Left lung (tissue), 10 donors: Measurements from ENCODE around the gene ALPK1. TPM values are rescaled to one million over a fixed set of nuclear protein-coding genes. Genes with fewer than 3 reads are reported as not detected.
A peak's percentile ranks its signal among the peaks of the same experiment; 100 is the strongest.

ENCODE experiments used
- ATAC-seq: fragments of 200-7000 bp; cut with Tn5 transposase; one replicate; pipeline ENCODE4 v1.9.1; 2020; ENCODE audit warnings: moderate library complexity
- DNase-seq, 4 donors: peaks; one replicate each; pipeline ENCODE4 v3.0.0-alpha.2; 2013 to 2020
- H3K27ac ChIP-seq, 2 donors: fragments of 200-600 bp; sonication (generic) in 1 of 2; one replicate each; pipeline versions ENCODE4 v1.5.0 to v1.8.0; 2020 to 2021
- H3K27me3 ChIP-seq, 2 donors: fragments of 200-600 bp; sonication (generic) in 1 of 2; one replicate each; pipeline versions ENCODE4 v1.5.0 to v1.8.0; 2020 to 2021
- H3K36me3 ChIP-seq, 2 donors: fragments of 200-600 bp; sonication (generic) in 1 of 2; one replicate each; pipeline versions ENCODE4 v1.5.0 to v1.8.0; 2020 to 2021
- H3K4me1 ChIP-seq, 2 donors: fragments of 200-600 bp; one replicate each; pipeline ENCODE4 v1.8.0; 2021
- H3K4me3 ChIP-seq, 2 donors: fragments of 200-600 bp; sonication (generic) in 1 of 2; one replicate each; pipeline versions ENCODE4 v1.5.0 to v1.8.0; 2020 to 2021; ENCODE audit warnings: mild to moderate bottlenecking in 1 of 2
- H3K9me3 ChIP-seq, 2 donors: fragments of 200-600 bp; sonication (generic) in 1 of 2; one replicate each; pipeline versions ENCODE4 v1.5.0 to v1.8.0; 2020 to 2021
- CTCF ChIP-seq, 2 donors: fragments of 200-600 bp; sonication (generic) in 1 of 2; IDR thresholded peaks; one replicate each; pipeline versions ENCODE4 v1.5.0 to v1.8.0; 2021; ENCODE audit warnings: antibody characterized with exemption in 2 of 2
- intact Hi-C, 2 donors: fragments of 100-400 bp; cut with DNase I; formaldehyde crosslinking; loops; one replicate each; pipeline versions ENCODE4 v1.11.2 to v1.14.2; 2022
- polyA plus RNA-seq, 6 donors: library from polyadenylated mRNA; unstranded; fragments of 120-200 nt; gene quantifications; one replicate each; pipeline ENCODE4 v1.2.1, GENCODE V29; 2013; ENCODE audit not compliant: insufficient read length in 6 of 6
- total RNA-seq, 2 donors: library from RNA; stranded (reverse); fragmentation: NEBNext Ultra II Directional; extraction: Animal tissue kit (Norgen Biotek cat#: 25700); gene quantifications; one replicate each; pipeline ENCODE4 v1.2.1, GENCODE V29; 2021
- donor health status: DM: no; HTN: yes; CAD: no.
- donor health status: DM: no; HTN: no; CAD: no.

The ALPK1 gene
- total and polyA plus RNA-seq, 8 donors, result 16.3 to 38.5 (median 22.1) TPM

DNA sequence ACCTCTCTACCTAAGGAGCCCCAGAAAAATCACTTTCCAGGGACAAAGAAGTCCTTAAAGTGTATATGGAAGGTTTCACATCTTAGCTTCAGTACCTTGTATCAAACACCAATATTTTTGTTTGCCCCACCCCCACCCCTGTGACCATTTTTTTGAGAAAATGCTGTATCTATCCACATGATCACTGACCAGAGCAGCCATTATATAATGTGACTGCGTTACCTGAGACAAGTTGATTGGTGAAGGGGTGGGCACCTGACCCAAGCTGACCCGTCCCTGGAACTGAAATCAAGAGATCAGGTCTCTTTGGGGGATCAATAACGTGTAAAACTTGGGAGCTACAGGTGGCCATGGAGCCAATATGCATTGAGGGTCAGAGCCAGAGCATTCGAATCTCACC is 22.2 kb upstream of the ALPK1 start:
- H3K27ac ChIP-seq, result no peak overlapping the region
- no peaks in the 10 kb centered on the region for H3K27me3 ChIP-seq
- H3K36me3 ChIP-seq, result peaks cover 0 to 23% of the 10 kb centered on the region in 2 donors
- DNase-seq, result no peak
- peaks cover 0 to 16% of the 10 kb centered on the region in 2 donors for H3K4me1 ChIP-seq
- no peak for ATAC-seq
- H3K9me3 ChIP-seq, result no peaks in the 10 kb centered on the region
- no peak overlapping the region for H3K4me3 ChIP-seq
- TF ChIP-seq CTCF (IDR thresholded peaks at IDR 0.05), result no peak
- intact Hi-C loops, result no loop called here

DNA sequence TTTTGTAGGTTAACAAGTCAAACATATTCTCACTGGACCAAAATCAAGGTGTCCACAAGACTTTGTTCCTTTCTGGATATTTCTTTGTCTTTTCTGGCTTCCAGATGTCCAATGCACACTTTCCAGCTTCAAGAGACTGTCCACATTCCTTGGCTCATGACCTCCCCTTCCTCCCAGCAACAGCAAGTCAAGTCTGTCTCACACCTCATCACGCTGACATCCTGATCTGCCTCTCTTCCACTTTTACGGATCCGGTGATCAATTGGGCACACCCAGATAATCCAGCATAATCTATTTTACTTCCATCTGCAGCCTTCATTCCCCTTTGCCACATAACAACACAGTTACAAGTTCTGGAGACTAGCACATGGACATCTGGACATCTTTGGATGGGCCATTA is 21.1 kb upstream of the ALPK1 start:
- TF ChIP-seq CTCF (IDR thresholded peaks at IDR 0.05), result no peak
- Histone ChIP-seq H3K4me1 (peaks cover 0 to 22% of the 10 kb centered on the region in 2 donors), H3K9me3 (no peaks in the 10 kb centered on the region), H3K27ac (no peak overlapping the region), H3K36me3 (peaks cover 0 to 23% of the 10 kb centered on the region in 2 donors), H3K27me3 (no peaks in the 10 kb centered on the region), H3K4me3 (no peak overlapping the region)
- ATAC-seq, result no peak
- intact Hi-C loops, result no loop called here
- DNase-seq, result no peak

- no peak for ATAC-seq
- intact Hi-C loops, result no loop called here
Observed at GRCh38 chr4:112277220-112277619, 19.9 kb upstream of the ALPK1 start.

DNA sequence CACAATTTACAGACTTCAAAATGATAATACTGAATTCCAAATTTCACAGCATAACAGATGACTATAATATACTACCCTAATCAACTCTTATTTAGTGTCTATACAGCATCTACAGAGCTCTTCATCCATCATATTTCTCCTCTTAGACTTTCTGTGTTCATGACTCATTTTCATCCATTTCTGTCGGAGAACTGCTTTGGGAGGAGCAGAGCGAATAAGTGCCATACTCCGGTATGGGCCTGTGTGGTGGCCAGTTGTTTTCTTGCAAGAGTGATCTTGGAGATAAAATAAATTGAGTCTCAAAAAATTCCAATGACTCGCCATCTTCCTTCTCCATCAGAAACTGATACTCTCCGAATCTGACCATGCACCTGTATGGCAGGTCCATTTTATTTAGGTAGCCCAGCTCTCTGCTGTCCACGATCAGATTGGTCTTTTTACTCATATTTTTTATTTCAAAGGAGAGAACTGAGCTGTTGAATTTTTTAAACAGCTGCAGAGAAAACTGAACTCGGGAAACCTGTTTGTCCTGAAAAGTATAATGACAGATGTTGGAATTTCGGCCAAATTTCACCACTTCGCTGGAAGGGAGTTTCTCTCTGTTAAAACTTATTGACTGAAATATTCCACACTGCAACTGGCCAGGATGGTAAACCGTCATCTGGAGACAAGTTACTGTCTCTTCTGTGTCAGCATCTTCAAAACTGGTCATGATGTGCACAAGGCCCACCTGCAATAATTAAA is 19.3 kb upstream of the ALPK1 start:
- ATAC-seq (no peak), DNase-seq (no peak)
- H3K9me3 ChIP-seq, result no peaks in the 10 kb centered on the region
- peaks cover 0 to 23% of the 10 kb centered on the region in 2 donors for H3K36me3 ChIP-seq
- H3K4me1 ChIP-seq, result peaks cover under 1 to 35% of the 10 kb centered on the region in 2 donors
- TF ChIP-seq CTCF (IDR thresholded peaks at IDR 0.05), result no peak
- intact Hi-C loops, result no loop called here
- H3K27ac ChIP-seq, result no peak overlapping the region
- no peak overlapping the region for H3K4me3 ChIP-seq
- no peaks in the 10 kb centered on the region for H3K27me3 ChIP-seq

More at GRCh38 chr4:112277220-112277619, 19.9 kb upstream of the ALPK1 start:
- DNase-seq, result no peak
- H3K27ac ChIP-seq, result no peak overlapping the region
- TF ChIP-seq CTCF (IDR thresholded peaks at IDR 0.05), result no peak
- H3K4me3 ChIP-seq, result no peak overlapping the region
- peaks cover 0 to 23% of the 10 kb centered on the region in 2 donors for H3K36me3 ChIP-seq
- H3K27me3 ChIP-seq, result no peaks in the 10 kb centered on the region
- H3K4me1 ChIP-seq, result peaks cover 0 to 30% of the 10 kb centered on the region in 2 donors
- no peaks in the 10 kb centered on the region for H3K9me3 ChIP-seq

DNA sequence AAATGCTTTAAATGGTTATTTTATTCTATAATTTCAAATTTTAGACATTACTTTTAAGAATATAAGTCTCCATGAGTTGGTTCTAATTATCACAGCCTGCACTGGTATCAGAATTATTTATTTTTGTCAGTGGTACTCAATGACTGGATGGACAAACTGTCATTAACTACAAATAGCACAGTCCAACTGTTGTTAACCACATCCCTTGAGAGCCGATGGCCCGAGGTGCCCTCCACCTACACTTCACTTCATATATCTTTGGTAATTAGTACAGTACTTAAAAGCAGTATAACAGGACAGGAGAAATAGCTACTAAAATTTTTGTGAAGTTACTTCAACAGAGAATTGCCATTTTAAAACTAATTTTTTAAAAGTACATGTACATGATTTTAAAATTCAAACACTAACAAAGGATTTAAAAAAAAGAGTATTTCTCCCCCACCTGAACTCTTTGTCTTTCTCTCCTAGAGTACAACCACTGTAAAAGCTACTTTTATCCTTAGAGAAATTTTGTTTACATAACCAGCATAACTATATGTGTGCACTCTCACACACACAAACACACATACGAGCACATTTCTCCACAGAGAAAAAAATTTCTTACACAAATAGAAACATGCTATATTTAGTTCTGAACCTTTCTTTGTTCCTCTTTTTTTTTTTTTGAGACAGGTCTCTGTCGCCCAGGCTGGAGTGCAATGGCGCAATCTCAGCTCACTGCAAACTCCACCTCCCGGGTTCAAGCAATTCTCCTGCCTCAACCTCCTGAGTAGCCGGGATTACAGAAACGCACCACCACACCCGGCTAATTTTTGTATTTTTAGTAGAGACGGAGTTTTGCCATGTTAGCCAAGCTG is 17.9 kb upstream of the ALPK1 start:
- Histone ChIP-seq H3K27me3 (no peaks in the 10 kb centered on the region), H3K36me3 (peaks cover 0 to 23% of the 10 kb centered on the region in 2 donors), H3K9me3 (no peaks in the 10 kb centered on the region), H3K4me3 (peak overlapping the region; percentile 2 to 20), H3K27ac (peak overlapping the region in 1 of 2 donors; percentile 60), H3K4me1 (peaks cover 3 to 49% of the 10 kb centered on the region in 2 donors)
- TF ChIP-seq CTCF (IDR thresholded peaks at IDR 0.05), result no peak
- no peak for DNase-seq
- intact Hi-C loops, result no loop called here
- peak; percentile 64 for ATAC-seq
